NT2/D1 (cell line): Measurements from ENCODE around the gene MTHFD2.

Experiments used
- SUZ12 ChIP-seq: IDR thresholded peaks from 2 replicates; pipeline ENCODE4 v1.6.1; 2011; ENCODE audit not compliant: insufficient read length, insufficient read depth; ENCODE audit errors: extremely low read depth
- YY1 ChIP-seq: IDR thresholded peaks from 2 replicates; pipeline ENCODE4 v1.6.1; 2011; ENCODE audit not compliant: insufficient read length, insufficient read depth
- ZNF274 ChIP-seq: IDR thresholded peaks from 2 replicates; pipeline ENCODE4 v1.6.1; 2011; ENCODE audit warnings: mild to moderate bottlenecking, low read depth, low read length

GRCh38 chr2:74228772-74229171 is 30.4 kb downstream of the MTHFD2 start:
- no peak for TF ChIP-seq SUZ12
- TF ChIP-seq YY1 = no peak
- no peak for TF ChIP-seq ZNF274
